ENCODE data around the gene TMEM271.
"Not testable (repeated sequence)": the region's sequence is repeated elsewhere in the genome, so short reads cannot be mapped to it uniquely, and the experiment has no call there.

TMEM271 gene

GRCh38 chr4:566035-566434, 10.1 kb downstream of the TMEM271 start:
- no peak for DNase-seq (ENCODE audit: low spot score)

DNA sequence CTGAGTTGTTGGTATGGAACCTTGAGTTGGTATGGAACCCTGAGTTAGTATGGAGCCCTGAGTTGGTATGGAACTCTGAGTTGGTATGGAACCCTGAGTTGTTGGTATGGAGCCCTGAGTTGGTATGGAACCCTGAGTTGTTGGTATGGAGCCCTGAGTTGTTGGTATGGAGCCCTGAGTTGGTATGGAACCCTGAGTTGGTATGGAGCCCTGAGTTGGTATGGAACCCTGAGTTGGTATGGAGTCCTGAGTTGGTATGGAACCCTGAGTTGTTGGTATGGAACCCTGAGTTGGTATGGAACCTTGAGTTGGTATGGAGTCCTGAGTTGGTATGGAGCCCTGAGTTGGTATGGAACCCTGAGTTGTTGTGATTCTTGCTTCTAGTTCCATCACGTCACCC, 10.5 kb downstream of the TMEM271 start:
- DNase-seq (ENCODE audit: low spot score) = not testable (repeated sequence)

- DNase-seq (ENCODE audit: low spot score) = not testable (repeated sequence)
These were observed 13.6 kb downstream of the TMEM271 start for GRCh38 chr4:562458-562857.

- DNase-seq (ENCODE audit: low spot score) = no peak
These were observed 14.7 kb downstream of the TMEM271 start for GRCh38 chr4:561426-561825.

DNA sequence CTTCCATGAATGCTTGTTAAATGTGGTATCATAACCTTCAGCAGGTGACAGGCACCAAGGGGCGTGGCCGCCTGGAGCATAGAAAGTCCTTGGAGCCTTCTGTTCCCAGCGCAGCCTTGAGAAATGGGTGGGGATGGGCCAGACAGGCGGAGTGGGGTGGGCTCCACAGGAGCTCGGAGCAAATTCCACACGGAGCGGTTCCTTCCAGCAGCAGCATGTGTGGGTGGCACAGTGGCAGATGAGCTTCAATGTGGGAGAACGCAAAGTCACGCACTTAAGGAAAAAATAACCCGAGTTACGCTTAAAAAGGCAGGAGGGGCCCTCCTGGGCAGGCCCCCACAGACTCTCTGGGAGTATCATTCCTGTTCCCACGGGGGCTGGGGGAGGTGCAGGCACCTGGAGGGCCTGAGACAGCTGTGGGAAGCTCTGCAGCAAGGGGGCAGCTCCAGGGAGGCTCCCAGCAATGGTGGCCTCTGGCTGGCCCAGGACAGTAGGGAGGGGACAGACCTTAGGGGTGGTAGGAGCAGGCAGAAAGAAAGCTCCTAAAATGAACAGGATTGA, 15.3 kb downstream of the TMEM271 start:
- DNase-seq (ENCODE audit: low spot score) = no peak

DNA sequence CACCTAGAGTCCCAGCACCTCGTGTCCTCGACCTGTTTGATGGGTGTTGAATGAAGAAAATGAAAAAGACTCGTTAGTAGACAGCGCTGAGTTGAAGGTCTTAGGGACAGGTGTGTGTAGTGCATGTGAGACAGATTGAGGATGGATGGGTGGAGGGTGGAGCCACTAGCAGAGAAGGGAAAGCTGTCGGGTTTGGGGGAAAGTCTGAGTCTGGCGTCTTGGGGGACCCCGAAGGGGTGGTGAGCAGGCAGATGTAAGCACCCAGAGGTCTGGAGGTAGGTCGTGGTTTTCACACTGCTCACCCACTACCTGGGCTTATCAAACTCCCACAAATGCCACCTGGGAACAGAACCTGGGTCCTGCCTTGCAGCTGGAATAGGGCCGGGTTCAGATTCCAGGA, 16.0 kb downstream of the TMEM271 start:
- no peak for DNase-seq (ENCODE audit: low spot score)

DNA sequence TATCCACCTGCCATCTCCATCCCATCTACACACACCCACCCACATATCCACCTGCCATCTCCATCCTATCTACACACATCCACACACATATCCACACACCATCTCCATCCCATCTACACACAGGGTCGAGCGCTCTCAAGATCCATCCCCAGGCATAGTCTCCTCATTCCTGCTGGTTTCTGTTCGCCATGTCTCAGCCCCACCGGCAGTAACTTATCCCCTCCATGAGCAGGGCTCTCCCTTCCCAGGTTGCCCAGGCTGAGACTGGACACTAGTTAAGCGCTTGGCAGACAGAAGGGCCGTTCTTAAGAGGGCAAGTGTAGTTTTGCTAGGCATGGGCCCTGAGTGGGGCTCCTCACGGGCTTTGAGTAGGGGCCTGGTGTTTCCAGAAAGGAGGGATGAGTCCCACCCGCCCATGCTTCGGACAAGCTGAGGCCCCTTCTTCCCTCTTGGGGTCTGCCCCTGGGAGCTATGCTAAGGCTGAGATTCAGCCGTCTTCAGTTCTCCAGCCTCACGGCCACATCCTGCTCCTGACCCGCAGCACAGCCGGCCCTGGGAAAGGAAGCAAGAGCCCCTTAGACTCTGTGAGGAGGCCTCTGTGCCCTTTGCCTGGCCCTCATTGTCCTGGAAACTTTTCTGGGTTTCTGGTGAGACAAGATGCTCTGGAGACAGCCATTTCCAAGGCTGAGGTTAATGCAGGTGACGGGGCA, 20.4 kb downstream of the TMEM271 start:
- no peak for DNase-seq (ENCODE audit: low spot score)

- not testable (repeated sequence) for DNase-seq (ENCODE audit: low spot score)
These were observed 21.2 kb downstream of the TMEM271 start for GRCh38 chr4:554793-555320.

- DNase-seq (ENCODE audit: low spot score) = no peak
These were observed 24.1 kb downstream of the TMEM271 start for GRCh38 chr4:552019-552418.

GRCh38 chr4:550268-550667, 25.8 kb downstream of the TMEM271 start:
- not testable (repeated sequence) for DNase-seq (ENCODE audit: low spot score)

DNA sequence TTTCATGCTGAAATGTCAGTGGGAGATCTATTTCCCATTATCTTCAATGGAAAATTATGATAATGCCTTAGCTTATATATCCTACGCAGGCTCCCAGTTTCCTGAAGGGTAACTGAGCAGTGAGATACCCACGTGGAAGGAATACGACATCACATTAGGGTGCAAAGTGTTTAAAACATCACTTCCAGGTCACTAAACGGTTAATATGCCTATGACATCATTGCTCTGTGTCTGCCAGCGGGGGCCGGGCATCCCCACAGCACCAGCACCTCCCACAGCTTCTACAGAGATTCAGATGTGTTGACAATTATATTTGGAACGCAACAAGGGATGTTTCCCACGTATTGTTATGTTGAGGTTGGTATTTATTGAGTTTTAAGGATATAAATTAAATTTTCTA, 27.1 kb downstream of the TMEM271 start:
- no peak for DNase-seq (ENCODE audit: low spot score)

DNA sequence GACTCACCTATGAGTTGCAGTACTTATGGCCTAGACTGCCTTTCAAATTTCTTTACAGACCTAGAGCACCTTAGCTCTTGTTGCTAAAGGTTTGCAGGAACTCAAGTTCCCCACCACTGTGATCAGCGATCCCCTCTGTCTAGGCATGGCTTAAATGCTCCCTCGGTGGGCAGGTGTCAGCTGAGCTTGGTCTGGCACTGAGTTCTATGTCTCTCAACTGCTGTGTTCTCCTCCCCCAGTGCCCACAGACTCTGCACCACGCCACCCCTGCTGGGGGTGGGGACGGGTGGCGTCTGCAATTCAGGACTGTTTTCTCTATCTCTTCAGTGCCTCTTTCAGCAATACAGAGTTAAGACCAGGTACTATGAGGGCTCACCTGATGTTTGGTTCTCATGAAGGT, 30.5 kb downstream of the TMEM271 start:
- no peak for DNase-seq (ENCODE audit: low spot score)

DNA sequence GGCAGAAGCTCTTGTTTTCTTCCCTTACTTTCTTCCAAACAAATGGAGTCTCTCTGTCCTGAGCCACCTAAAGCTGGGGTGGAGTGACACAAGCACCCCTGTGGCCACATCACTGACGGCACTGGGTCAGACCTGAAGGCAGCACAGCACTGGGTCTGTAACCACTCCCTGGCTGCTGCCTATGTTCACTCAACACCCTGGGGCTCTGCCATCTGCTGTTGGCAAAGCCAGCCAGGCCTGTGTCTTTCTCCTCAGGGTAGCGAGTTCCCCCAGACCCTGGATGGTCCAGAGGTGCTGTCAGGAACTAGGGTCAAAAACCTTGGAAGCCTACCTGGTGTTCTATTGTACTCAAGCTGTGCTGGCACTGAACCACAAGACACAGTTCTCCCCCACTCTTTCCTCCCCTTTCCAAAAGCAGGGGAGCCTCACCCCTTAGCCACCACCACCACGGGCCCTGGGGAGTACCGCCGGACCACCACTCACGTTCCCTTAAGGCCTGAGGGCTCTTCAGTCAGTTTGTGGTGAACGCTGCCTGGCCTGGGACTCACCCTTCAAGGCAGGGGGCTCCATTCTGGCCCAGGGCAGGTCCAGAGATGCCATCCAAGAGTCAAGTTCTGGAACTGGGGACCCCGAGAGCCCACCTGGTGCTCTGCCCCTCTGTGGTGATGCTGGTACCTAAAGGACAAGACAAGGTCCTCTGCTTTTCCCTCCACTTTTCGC, 31.5 kb downstream of the TMEM271 start:
- no peak for DNase-seq (ENCODE audit: low spot score)

- DNase-seq (ENCODE audit: low spot score) = no peak
These were observed 34.8 kb downstream of the TMEM271 start for GRCh38 chr4:541271-541670.

GRCh38 chr4:538542-539142, 37.5 kb downstream of the TMEM271 start:
- no peak for DNase-seq (ENCODE audit: low spot score)

DNA sequence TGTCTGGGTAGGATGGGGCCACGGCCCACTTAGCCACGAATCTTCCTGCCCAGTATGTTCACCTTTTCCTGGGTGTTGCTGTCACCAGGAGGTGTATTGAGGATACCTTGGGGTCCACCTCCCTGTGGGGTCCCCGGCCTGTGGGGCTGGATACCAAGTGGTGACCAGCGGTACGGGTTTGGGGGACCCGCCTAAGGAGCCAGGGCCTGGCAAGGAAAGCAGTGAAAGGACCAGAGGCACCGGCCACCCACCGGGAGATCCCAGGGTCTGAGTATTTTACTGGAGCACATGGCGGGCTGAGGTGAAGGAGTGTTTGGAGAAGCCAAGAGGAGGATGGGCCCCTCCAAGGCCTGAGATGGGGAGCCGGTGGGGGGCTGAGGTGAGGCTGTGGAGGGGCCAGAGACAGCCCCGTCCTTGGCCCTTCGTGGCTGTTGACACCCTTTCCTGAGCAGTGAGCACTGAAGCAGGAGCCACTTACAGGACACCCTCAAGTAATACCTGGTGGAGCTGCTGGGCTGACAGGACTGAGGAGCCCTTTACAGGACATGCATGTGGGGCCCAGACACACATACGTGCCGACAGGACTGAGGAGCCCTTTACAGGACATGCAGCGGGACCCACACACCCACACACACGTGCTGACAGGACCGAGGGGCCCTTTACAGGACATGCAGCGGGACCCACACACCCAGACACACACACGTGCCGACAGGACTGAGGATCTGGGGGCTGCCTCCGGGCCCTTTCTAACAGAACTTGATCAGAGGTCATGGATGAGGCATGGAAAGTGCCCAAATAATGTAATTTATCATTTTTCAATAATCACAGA, 38.4 kb downstream of the TMEM271 start:
- DNase-seq (ENCODE audit: low spot score) = no peak

DNA sequence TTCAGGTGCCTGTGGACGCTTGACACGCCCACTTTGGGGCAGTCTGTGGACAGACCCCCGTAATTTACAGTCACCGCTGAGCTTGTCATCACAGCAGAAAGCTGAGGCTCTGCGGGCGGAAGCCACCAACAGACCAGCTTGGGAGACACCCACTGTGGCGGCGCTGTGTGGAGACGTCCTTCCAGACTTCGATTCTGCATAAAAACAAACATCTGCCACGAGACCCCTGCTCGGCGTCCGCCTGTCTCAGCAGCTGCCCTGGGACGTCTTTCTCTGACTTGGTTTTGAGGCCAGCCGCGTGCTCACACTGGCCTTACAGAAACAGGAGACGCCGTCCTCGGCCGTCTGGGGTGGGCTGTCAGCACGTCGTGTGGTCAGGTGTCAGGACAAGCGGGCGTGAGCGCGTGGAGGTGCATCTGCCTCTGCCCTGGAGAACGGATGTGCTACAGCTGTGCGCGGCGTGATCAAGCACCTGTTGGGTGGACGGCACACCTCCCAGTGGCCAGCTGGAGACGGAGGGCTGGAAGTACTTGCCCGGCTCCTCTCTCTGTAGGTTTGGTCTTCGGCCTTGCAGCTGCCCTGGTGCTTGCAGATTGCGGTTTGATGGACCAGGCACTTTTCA, 39.6 kb downstream of the TMEM271 start:
- no peak for DNase-seq (ENCODE audit: low spot score)

DNA sequence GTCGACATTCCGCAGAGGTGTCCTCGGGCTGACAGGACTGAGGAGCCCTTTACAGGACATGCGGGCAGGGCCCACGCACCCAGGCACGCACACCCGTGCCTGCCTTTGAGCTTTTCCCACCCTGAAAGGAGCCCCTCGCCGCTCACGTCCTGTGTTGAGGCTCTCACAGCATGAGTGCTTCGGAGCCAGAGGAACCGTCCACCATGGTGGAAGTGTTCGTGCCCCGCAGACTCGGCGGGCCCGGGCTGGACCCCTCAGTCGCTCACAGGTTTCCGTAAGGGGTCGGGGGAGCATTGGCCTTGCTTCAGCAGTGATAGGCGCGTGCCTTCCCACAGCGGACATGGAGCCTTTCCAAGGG, 40.2 kb downstream of the TMEM271 start:
- DNase-seq (ENCODE audit: low spot score) = no peak

DNA sequence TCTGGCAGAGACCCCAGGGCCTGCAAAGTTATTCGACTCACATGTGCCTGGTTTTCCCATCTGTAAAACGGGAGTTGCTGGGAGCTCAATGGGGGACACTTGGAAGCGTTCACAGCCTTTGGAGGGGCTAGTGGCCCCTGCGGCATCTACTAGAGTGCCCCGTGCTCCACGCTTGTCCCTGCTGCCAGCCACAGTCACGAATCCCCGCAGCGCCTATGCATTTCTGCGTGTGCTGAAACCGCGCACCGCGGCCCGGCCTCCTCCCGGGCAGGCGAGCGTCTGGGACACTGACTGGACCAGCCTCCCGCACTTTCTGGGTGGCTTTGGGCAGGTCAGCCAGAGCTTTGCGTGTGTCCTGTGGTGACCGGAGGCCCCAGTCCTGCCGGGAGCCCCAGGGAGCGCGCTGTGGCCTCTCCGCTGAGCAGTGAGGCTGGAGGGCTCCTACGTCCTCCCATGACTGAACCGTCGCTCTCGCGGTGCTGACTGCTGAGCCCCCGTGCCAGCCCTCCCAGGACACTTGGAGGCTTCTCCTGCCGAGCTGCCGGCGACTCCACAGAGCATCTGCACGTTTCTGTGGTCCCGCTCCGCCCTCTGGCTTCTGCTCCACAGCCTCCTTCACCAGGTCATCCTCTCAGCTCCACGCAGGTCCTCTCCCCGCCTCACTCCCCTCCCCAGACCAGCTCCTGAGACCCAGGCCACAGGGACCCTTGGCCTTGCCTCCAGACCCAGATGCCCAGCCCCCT, 40.7 kb downstream of the TMEM271 start:
- no peak for DNase-seq (ENCODE audit: low spot score)

DNA sequence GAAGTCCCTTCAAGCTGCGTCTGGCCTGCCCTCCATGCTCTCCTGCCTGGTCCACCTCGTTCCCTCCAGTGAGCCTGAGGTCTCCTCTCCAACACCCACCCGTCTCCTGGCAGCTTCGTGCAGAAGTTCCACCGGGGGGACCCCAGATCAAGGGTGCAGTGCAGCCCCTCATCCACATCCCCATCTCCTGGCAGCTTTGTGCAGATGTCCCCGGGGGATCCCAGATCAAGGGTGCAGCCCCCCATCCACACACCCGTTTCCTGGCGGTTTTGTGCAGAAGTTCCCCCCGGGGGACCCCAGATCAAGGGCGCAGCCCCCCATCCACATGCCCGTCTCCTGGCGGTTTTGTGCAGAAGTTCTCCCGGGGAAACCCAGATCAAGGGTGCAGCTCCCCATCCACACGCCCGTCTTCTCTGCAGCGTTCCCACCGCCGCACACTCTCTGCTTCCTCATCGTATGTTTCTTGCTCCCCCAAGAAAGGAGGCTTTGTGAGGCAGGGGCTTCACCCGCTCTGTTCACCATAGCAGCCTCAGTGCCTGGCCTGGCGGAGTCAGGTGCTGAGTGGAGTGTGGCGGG, 41.4 kb downstream of the TMEM271 start:
- DNase-seq (ENCODE audit: low spot score) = no peak

Data from left forelimb (tissue), 1 donor.